HG02970 (cell line): ENCODE measurements around the gene RNASE8.
"Not testable (repeated sequence)": the region's sequence is repeated elsewhere in the genome, so short reads cannot be mapped to it uniquely, and the experiment has no call there.

Source experiments
- ATAC-seq: cut with Tn5 transposase; IDR thresholded peaks from one replicate; pipeline ENCODE4 v1.9.1; 2021; ENCODE audit warnings: mild to moderate bottlenecking, moderate library complexity, moderate number of reproducible peaks; ENCODE audit not compliant: unreplicated experiment, low FRiP score

The RNASE8 gene, protein sequence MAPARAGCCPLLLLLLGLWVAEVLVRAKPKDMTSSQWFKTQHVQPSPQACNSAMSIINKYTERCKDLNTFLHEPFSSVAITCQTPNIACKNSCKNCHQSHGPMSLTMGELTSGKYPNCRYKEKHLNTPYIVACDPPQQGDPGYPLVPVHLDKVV

DNA sequence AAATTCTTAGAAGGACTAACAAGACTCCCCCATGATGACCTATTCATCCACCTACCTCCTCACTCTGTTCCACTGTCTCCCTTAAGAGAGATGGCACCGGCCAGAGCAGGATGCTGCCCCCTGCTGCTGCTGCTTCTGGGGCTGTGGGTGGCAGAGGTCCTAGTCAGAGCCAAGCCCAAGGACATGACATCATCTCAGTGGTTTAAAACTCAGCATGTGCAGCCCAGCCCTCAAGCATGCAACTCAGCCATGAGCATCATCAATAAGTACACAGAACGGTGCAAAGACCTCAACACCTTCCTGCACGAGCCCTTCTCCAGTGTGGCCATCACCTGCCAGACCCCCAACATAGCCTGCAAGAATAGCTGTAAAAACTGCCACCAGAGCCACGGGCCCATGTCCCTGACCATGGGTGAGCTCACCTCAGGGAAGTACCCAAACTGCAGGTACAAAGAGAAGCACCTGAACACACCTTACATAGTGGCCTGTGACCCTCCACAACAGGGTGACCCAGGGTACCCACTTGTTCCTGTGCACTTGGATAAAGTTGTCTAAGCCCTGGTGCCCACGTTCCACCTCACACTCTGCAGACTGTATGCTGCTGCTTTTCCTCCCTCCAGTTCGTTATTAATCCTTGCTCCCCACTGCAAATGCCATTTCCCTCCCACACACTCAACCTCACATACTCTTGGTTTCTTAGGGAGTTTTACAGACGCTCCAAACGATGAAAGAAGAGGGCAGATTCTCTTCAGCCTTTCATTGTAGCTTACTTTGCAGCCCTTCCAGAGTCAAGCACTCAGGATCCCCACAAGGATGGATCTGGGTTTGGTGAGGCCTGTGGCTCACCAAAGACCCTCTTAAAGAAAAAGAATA, at the start of gene RNASE8:
Gene RNASE8 (plus strand): TSS at position 20 of the 873 bp plus-strand sequence. CDS start 71 bp downstream, at position 91.
- ATAC-seq, result no peak

DNA sequence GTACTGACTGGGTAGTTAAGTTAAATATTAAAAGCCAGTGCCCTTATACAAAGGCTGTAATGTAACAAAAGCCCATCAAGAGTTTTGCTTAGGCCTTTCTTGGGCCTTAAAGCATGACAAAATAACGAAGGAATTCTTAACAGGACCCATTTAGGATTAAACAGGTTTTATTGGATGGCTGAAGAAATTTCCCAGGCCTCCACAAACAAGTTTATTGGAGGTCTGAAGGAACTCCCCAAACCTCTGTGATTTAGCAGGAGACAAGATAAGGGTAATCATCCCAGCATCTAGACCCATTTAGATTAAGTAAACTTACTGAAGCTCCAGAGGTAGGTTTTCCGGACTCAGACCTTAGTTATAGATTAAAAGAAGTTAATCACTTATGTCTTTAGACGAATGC, 47.9 kb upstream of the RNASE8 start:
- ATAC-seq, result not testable (repeated sequence)

DNA sequence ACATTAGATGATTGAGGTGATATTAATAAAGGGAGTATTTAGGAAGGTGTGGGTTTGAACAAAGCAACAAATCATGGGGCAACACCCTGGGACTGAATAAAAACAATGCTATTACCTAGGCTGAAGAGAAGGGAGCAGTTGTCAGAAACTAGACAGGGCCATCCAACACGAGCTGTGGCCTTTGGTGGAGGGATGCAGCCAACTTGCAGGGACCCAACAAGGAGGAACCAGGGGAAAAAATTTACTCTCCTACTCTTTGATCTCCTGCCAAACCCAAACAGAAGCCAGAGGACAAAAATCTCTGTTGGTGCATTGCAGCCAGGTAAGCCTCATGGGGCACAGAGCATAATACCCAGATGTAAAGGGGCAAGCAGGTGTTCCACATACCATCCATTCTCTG, 46.5 kb upstream of the RNASE8 start:
- ATAC-seq, result no peak

DNA sequence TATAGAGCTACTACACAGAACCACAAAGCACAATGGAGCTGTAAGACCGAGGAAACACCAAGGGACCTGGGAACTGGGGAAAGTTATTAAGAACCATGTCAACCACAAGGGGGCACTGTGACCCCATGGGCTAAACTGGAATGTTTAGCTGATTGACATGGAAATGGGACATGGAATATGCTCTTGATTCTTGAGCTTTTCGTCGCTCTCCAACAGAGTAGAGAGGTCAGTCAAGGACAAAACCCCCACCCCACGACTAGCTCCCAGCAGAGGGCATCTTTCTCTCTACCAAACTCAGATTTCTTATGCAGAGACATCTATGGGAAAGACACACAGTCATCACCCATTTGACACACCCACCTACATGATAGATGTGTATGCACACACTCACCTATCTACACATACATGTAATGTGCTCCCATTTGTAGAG, 42.8 kb upstream of the RNASE8 start:
- ATAC-seq, result no peak

DNA sequence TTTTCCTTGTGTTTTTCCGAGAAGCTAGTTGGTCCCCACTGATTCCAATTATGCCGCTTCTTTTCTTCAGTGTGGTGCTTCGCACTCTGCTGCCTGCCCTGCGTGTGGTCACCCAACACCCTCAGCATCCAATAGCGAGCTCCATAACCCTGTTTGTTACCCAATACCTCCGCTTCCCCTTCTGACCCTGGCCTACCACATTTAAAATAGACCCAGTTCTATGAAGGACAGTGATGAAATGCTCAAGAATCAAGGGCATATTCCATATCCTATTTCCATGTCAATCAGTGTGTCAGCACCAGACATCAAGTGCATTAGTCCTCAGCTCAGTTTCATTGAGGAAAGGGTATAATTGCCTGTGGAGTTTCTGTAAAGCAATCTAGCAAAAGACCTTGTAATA, 42.3 kb upstream of the RNASE8 start:
- ATAC-seq, result no peak

DNA sequence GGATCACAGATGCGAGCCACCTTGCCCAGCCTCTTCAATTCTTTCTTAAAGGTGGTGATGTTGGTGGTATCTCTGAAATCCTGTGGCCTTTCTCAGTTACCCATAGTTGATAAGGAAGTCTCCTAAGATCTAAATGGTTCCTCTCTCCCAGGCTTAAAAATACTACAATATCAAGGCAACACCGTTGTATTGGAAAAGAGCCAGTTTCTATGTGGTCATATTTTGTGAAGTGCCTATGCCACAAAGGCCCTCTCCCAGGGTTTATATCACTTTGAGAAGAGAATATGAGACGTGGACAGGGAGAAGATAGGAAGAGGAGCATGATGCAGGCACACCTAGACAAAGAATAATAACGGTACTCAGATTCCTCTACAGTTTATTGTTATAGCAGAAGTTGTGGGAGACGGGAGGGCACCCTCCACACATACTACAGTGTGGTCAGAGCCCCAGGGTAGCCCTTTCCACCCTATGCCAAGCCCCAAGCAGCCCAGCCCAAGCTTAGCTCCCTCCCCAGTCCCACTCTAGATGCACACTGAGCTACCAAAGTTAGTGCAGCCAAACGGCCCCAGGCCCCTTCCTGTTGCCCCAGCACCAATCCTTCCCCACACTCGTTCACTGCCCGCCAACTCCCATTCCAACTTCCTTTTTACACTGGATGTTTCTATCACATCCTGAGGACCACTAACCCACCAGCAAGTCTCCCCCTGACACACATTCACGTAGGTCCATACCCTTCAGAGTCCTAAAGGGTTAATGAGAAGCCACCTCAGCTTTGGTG, 41.0 kb upstream of the RNASE8 start:
- ATAC-seq, result no peak

DNA sequence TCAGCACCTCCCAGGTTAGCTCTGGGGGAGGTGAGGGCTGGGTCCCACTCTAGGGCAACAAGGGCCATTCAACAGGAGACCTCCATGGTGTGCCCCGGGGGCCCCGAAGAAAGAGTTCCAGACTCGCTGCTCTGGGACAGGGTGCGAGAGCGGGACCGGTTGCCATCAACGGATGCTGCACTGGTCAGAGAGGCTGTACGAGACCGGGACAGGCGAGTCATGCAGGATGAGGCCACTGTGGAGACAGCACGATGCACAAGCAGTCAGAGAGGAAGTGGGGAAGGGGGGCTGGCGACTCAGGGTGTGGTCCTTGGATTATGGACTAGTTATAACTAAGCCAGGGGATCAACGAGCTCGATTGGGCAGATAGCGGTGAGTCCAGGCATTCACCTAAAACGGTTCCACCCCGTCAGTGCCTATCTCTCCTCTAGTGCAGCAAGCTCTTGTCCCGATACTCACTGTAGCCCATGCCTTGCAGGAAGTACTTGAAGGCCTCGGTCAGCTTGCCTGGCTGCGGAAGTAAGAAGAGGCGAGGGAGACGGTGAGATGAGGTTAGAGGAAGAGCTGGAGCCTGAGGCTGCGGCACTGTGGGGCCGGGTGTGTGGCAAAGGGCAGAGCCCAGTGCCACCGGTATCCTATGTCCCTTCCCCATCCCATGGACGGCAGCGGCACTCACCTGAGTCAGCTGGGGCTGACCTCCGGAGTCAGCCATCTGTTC, 39.9 kb upstream of the RNASE8 start:
- no peak for ATAC-seq

DNA sequence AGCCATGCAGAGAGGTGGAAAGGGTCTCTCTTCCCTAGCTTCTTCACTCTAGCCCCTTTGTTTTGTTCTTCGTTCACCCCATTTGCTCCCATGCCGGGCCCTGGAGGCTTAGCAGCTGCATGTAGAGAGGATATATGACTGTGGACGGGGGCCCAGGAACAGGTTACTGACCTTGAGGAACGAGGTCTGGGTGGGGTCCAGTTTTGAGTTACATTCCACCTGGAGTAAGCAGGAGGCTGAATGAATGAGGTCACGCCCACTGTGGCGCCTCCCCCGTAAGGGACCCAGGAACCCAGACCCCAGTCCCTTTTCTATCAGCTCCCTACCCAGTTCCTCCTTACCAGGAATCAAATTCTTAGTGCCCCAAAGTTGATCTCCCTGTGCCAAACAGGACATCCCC, 39.3 kb upstream of the RNASE8 start:
- no peak for ATAC-seq

DNA sequence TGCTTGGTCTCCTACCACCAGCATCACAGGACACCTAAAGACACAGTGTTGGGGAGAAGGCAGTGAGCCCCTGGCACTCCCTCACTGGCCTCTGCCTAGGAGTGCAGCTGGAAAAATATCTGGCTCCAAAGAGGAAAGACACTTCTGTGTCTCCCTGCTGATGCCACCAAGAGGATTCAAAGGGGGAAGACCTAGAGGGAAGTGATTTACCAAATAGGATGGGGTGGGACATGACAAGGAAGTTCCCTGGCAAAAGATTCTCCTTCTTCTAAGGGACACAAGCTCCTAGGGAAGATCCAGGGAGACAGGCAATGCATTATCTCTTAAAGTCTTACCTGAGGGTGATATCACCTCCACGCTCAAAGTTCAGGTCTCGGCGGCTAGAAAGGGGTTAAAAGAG, 38.8 kb upstream of the RNASE8 start:
- no peak for ATAC-seq

DNA sequence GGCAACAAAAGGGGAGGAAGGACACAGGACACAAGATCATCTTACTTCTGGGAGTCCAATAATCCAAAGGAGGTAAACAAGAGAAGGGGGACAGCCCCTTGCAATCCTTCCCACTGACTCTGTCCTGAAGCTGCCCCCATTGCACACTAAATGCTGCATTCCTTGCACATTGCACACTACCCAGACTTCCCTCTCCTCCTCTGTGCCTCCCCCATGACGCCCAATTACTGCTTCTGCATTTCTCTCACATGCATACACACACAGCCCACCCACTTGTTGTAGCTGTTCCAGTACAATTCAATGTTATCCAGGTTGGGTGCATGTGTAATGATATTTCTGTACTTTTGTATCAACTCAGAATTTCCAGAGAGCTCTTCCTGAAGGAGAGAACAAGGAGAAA, 38.3 kb upstream of the RNASE8 start:
- no peak for ATAC-seq

DNA sequence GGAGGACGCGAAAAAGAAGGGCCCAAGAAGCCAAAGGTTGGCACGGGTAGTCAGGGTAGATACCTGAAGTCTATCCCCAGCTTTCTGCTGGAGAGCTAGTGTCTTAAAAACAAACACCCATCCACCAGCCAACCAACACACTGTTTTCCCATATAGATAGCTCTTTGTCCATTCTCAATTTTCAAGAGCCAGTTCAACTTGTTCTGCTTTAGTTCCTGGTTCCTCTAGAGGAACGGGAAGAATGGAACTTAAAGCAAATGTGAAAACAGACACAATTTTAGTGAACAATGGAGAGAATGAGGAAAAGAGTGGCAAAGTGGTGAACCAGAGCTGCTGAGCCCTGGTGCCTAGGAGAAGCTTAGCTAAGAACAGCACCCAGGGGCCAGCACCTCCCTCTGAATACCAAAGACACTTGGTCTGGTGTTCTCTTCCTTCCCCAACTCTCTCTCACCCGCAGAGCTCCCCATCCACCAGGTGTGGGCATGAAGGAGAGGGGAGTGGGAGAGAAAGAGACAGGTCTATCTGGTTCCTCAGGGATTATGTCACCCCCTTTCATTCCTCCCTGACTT, 36.6 kb upstream of the RNASE8 start:
- no peak for ATAC-seq

DNA sequence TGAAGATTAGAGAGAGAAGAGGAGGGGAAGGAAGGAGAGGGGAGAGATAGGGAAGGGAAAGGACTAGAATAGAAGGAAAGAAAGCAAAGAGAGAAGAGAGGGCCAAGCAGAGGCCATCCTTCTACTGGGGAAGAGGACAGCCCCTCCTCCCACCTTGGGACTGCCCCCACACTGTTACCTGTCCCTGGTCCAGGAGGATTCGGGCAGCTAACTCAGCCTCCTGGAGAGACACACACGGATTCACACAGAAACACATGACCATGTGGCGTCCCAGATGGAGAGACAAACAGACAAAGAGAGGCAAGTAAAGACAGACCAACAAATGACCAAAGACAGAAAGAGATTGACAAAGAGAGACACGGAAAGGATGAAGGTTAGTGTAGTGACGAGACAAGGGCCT, 34.9 kb upstream of the RNASE8 start:
- no peak for ATAC-seq

DNA sequence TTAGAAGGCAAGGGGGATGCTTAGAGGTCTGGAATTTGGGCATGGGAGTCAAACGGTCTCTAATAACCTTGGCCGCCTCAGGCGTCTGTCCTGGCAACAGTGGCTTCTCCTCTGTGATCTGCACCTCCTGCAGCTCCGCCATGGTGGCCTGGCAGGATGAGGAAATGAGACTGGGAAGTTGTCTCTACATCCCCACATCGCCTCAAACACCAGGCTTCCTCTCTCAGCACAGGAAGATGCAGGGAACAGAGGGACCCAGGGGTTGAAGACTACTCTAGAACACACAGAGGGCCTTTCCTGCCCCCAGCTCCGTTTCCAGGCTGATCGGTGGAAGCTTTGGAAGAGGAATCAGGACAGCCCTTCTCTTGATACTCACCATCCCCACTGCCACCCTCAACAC, 34.4 kb upstream of the RNASE8 start:
- no peak for ATAC-seq

DNA sequence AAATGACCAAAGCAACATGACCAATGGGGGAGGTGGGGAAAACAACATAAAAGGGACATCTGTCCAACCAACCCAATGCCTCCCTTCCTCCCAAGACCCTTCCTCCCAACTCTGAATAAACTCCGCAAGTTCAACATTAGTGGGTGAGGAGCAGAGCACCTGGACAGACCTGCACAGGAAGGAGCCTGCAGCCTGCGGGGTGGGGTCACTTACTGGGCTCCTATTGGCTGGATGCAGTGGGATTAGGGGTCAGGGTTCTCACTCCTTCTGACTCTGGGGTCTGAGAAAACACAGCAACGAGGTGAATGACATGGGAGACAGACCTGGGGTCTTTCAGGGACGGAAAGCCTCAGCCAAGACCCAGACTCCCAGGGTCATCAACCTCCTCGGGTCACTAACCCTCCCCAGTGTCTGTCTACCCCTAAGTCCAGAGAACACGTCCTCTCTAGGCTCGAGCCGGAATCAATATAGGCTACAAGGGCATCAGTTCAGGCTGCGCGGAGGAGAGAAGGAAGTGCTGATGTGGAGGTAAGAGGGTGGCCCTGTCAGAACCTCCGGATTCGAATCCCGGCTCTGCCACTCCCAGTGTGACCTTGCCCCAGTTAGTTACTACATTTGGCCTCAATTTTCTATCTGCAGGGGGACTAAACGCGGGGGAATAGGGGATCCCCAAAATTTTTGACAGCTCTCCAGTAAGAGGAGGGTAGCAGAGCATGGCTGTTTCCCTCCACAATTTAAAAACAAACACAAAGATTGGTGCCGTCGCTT, 33.6 kb upstream of the RNASE8 start:
- ATAC-seq, result no peak

DNA sequence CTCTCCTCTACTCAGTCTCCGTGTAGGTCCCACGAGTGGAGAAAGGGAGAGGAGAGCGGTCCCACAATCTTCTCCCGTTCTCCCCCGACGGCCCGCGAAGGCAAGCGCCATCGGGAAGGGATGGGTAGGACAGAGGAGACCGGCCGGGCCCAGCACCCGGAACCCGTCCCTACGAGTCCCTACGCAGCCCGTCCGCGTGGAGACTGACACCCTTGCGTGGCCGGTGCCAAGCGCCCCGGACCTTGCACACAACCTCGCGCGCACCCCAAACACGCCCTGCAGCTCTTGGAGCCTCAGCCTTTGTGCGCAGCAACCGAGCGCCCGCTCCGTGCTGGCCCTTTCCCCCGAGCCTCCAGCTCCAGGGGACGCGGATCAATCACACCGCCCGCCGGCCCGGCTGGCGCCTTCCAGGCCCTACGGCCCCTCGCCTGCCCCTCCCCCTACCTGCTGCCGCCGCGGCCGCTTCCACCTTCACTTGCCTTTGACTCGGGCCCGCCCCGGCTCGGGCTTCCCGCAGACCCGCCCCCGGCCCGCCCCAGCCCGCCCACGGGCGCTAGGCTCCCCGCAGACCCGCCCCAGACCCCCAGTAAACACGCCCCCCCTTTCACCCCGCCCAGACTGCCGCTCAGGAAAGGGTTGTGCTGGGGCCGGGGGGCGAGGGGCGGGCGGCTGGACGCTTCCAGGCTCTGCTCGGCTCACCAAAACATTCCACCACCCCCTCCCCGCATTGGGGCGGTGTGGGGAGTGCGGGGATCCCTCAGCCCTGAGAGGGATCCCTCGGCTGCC, 32.8 kb upstream of the RNASE8 start, which contains the start of gene NDRG2:
Gene NDRG2 (minus strand): TSS at position 477 of the 786 bp plus-strand sequence. CDS start 1,746 bp downstream, outside the sequence.
- no peak for ATAC-seq

DNA sequence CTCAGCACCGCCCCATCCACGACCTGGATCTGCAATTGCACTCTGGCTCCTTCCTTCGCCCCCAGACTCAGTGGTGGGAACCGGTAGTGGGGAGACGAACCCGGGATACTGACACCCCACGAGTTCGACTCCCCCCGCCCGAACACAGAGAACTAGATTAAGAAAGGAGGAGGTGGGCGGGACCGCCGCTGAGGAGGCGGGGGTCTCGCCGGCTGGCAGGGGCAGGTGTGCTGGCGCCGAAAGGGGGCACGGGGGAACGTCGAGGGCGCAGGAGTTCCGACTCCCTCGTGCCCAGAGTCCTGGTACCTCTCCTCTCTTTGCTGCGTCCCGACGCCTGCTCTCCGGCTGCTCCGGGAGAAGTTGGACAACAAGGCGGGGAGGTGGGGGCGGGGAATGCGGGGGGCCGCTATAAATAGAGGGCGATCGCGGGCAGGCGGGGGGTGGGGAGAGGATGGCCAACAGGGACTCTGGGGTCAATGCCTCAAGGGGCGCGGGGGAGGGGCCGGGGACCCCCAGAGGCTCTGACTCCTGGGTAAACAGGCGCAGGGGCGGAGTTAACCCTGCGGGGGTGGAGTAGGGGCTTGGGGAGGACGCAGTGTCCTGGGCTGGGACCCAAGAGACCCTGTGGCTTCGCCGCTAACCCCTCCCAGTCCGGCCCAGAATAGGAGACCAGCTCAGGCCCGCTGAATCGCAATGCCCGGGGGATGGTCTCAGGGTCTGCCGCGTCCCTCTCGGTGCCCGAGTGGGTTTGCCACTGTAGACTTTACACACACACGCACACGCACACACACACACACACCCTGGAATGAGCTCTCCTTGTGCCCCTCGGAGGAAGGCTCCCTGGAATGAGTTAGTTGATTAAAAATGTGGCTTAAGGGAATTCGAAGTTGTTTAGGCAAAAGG, 32.0 kb upstream of the RNASE8 start:
- ATAC-seq, result no peak

DNA sequence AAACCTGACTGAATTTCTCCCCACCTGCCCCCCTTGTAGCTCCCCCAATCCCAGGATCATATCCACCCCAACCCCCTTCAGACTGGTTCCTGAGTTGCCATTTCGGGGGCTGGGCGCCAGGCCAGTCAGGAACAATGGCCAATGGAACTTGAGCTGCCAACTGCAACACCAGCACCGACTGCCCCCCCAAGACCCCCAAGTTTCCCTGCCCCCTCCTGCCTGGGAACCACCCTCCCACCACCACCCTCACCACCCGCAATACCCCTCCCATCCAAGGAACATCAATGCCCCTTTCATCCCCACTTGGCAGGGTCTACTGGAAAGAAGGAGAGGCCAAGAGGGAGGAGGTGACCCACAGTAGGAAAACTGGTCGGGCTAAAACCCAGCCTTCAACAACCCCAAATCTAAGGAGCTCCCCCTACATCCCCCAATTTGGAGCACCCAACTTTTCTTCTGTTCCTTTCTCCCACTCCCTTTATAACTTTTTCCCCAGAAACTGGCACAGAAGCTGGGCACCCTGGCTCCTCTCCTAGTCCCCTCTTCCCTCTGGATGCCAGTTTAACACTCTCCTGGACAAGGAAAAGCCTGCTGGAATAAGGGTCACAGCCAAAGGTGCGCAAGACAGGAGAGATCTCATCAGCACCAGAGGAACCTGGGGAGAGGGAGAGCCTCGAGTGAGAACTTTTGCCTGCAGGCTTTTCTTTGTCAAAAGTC, 31.2 kb upstream of the RNASE8 start:
- no peak for ATAC-seq
